ENCODE data around the gene TLR1.
A peak's percentile ranks its signal among the peaks of the same experiment; 100 is the strongest.
"Not testable (repeated sequence)": the region's sequence is repeated elsewhere in the genome, so short reads cannot be mapped to it uniquely, and the experiment has no call there.

The TLR1 gene

DNA sequence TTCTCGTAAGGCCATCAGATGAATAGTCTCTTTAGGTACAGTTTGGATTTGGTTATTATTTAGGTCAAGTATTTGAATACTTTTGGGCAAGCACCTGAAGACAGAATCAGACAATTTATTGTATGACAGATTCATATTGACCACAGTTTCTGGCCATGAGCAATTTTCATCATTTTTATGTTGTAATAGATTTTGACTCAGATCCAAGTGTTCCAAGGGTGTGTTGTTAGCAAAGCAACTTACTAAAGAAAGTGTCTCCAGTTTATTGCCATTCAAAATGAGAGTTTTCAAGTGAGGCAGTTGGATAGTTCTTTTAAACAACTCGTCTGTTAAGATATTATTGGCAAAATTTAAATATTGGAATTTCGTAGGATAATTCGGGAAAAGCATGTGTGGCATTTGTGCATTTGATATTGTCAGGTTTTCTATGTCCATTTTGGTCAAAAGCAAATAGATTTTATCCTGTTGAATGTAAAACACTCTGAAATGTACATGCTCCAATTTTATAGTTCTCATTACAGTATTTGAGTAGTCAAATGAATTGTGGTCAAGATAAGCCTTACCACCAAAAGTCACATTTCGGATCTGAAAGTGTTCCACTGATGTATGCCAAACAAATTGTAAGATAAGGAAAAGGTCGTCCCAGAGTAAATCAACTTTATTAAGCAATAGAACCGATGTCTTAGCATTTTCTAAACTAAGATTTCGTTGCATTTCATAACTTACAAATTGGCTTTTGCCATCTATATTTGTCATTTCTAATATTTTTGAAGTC lies 30.2 kb downstream of the TLR1 start:
- no peak for DNase-seq (ENCODE audit: low read depth in 2 of 2)

- DNase-seq (ENCODE audit: low read depth in 2 of 2), result not testable (repeated sequence)
These were observed 34.3 kb downstream of the TLR1 start for GRCh38 chr4:38770281-38770680.

DNA sequence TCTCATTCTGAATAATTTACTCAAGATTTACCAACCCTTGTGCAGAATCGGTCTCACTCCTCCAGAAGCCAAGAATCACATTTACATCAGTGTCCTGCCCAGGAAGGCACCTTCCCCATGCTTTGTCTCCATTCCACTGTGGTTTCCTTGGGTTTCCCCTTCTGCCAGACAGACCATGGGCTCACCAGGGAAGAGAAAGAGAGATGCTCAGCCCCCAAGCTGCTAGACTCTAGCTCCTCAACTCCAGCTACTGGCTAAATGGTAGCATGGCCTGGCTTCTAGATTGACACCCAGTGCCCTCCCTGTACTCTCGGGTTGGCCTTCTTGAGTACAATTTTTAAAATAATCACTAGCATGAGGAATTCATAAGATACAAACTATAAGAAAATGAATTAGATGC lies 34.7 kb downstream of the TLR1 start:
- no peak for DNase-seq (ENCODE audit: low read depth in 2 of 2)

DNA sequence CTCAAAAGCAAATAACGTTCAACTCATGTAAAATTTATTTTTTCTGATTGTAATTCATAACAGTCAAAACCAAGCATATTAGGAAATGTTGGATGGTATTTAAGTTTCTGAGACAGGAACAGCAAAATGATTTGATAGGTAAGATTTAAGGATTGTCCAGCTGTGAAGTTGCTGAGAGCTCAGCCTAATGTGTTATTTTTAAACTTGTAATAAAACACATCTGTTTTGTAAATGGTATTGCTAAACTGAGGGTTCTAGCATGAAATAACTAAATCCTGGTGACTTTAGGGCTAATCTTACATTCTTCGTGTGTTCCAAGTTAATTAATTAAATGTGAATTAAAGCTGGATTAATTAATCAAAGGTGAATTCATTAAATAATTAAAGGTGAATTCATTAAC lies 35.1 kb downstream of the TLR1 start:
- DNase-seq (ENCODE audit: low read depth in 2 of 2), result no peak

- DNase-seq (ENCODE audit: low read depth in 2 of 2), result no peak
These were observed 35.6 kb downstream of the TLR1 start for GRCh38 chr4:38768968-38769394.

DNA sequence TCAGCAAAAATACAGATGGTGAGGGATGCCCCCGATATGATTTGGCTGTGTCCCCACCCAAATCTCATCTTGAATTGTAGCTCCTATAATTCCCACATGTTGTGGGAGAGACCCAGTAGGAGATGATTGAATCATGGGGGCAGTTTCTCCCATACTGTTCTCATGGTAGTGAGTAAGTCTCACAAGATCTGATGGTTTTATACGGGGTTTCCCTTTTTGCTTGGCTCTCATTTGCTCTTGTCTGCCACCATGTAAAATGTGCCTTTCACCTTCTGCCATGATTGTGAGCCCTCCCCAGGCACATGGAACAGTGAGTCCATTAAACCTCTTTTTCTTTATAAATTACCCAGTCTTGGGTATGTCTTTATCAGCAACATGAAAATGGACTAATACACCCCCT lies 37.7 kb downstream of the TLR1 start:
- DNase-seq (ENCODE audit: low read depth in 2 of 2), result not testable (repeated sequence)

- DNase-seq (ENCODE audit: low read depth in 2 of 2), result no peak
These were observed 39.2 kb downstream of the TLR1 start for GRCh38 chr4:38765382-38765781.

GRCh38 chr4:38764277-38764676 lies 40.3 kb downstream of the TLR1 start:
- no peak for DNase-seq (ENCODE audit: low read depth in 2 of 2)

GRCh38 chr4:38762560-38762959 lies 42.0 kb downstream of the TLR1 start:
- DNase-seq (ENCODE audit: low read depth in 2 of 2), result no peak

DNA sequence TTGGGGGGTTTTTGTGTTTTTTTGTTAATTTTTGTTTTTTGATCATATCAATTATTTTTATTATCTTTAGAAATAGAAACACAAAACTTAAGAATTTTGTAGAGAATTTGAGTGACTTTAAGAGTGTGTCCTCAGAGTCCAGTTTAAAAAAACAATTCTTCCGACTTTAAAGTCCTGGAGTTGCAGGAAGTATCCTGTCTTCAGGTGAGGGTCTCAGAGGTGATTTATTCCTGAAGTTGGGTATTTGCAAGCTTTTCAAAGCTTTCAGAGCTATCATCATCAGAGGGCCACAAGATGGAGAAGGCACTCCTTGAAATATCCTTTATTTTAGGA lies 44.8 kb downstream of the TLR1 start:
- no peak for DNase-seq (ENCODE audit: low read depth in 2 of 2)

DNA sequence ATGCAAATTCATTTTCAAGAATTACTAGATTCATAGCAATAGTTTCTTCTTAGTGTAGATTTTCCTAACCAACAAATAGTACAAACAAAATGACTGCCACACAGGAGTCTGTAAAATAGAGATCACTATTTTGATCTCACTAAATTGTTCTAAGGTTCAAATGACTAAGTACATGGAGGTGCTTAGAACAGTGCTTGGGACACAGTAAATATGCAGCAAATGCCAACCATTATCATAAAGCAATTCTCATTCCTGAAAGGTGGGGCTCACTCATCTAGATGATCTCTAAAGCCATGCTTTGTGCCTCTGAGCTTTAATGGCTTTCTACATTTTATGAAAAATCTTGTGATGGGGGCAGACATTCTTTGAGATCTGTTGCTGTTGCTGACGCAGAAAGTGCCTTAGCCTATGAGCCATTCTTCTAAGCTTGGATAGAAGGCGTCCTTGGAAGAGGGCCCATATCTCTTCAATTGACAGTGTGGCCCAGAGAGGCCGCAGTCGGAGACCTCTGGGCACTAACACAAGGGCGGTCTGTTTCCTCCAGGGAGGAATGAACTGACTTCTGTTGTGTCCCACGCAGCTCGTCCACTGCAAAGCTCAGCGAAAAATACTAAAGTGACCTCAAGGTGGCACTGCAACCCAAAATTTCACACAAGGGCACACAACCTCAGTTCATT lies 45.3 kb downstream of the TLR1 start:
- peak in 1 of 2 donors; percentile 38 for DNase-seq (ENCODE audit: low read depth in 2 of 2)

- DNase-seq (ENCODE audit: low read depth in 2 of 2), result no peak
These were observed 46.5 kb downstream of the TLR1 start for GRCh38 chr4:38757945-38758600.

GRCh38 chr4:38752941-38753806 lies 51.4 kb downstream of the TLR1 start:
- DNase-seq (ENCODE audit: low read depth in 2 of 2), result no peak

- DNase-seq (ENCODE audit: low read depth in 2 of 2), result no peak
These were observed 52.1 kb downstream of the TLR1 start for GRCh38 chr4:38752372-38752940.

DNA sequence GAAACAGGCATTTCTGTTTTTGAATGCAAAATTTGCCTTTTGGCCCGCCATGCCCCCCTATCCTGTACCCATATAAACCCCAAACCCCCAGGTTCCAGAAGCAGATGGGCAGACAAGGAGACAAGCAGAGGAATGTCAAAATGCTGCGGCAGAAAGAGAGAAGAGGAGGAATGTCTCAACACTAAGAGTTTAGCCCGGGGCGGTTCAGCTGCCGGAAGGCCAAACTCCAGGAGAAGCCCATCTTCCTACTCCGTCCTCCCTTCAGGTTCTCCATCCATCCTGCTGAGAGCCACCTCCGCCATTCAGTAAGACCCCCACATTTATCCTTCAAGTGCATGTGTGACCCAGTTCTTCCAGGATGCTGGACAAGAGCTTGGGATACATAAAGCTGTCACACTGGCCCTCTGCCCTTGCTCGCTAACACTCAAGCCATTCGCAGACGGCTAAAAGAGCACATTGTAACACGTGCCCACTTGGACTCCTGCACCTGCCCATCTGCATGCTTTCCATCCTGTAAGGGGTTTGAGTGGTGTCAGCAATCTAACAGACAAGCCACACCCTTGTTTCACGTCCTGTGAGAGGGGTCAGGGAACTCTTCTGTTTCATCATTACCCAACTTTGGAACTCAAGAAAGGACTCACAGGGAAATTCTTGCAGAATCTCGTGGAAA lies 53.1 kb downstream of the TLR1 start:
- DNase-seq (ENCODE audit: low read depth in 2 of 2), result no peak

DNA sequence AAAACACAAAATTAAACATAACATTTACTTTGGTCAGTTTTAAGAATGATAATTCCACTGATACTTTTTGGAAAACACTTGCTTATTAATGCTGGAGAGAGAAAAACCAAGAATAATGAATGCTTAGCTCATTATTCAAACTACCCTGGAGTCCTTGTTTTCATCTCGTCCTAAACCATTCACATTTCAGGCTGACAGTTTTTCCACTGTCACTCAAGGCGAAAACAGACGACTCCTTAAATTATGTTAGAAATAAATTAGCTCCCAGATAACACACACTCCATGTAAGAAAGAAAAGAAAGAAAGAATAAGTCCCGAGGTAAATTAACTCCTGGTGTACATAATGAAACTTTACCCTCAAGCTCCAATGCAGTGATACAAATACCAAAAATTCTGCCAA lies 55.3 kb downstream of the TLR1 start:
- DNase-seq (ENCODE audit: low read depth in 2 of 2), result no peak

DNA sequence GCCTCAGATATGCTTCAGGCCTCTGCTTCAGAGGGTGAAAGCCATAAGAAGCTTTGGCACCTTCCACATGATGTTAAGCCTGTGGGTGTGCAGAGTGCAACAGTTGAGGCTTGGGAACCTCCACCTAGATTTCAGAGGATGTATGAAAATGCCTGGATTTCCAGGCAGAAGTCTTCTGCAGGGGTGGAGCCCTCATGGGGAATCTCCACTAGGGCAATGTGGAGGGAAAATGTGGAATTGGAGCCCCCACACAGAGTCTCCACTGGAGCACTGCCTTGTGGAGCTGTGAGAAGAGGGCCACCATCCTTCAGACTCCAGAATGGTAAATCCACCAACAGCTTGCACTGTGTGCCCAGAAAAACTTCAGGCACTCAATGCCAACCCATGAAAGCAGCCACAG lies 57.0 kb downstream of the TLR1 start:
- DNase-seq (ENCODE audit: low read depth in 2 of 2), result no peak

Data from activated CD8-positive, alpha-beta memory T cell treated with anti-CD3 and anti-CD28 coated beads for 4 hours (primary cell).